Uterus (tissue), 4 donors: Measurements from ENCODE around the gene ZSCAN30. TPM values are rescaled to one million over a fixed set of nuclear protein-coding genes. Genes with fewer than 3 reads are reported as not detected.

Experiments
- DNase-seq, 2 donors: peaks; one replicate each; pipeline ENCODE4 v3.0.0-alpha.2; 2019 to 2020
- H3K27ac ChIP-seq, 2 donors: fragments of 200-600 bp; sonication (generic); 1 replicate in 1 of 2; 2 replicates in 1 of 2; pipeline ENCODE4 v1.5.1; 2016 to 2018
- H3K27me3 ChIP-seq, 2 donors: fragments of 200-600 bp; sonication (generic); one replicate each; pipeline ENCODE4 v1.5.1; 2018 to 2019; ENCODE audit warnings: control low read depth in 1 of 2
- H3K36me3 ChIP-seq, 2 donors: fragments of 200-600 bp; sonication (generic); one replicate each; pipeline ENCODE4 v1.5.1; 2019; ENCODE audit warnings: control low read depth in 1 of 2
- H3K4me1 ChIP-seq, 2 donors: fragments of 200-600 bp; sonication (generic); one replicate each; pipeline ENCODE4 v1.5.1; 2018 to 2019; ENCODE audit warnings: control low read depth in 1 of 2
- H3K4me3 ChIP-seq, 2 donors: fragments of 200-600 bp; sonication (generic); 1 replicate in 1 of 2; 2 replicates in 1 of 2; pipeline ENCODE4 v1.5.1; 2018 to 2019; ENCODE audit warnings: mild to moderate bottlenecking in 1 of 2
- H3K9me3 ChIP-seq, 2 donors: fragments of 200-600 bp; sonication (generic); one replicate each; pipeline ENCODE4 v1.5.1; 2019; ENCODE audit warnings: control low read depth in 1 of 2
- CTCF ChIP-seq, 4 experiments: fragments of 200-600 bp in 2 of 4; fragments of 450-650 bp in 2 of 4; sonication (generic) in 2 of 4; IDR thresholded peaks; one replicate each; pipeline ENCODE4 v1.5.1; 2016 to 2019; ENCODE audit warnings: antibody characterized with exemption in 4 of 4, mild to moderate bottlenecking in 2 of 4, moderate library complexity in 1 of 4
- POLR2A ChIP-seq, 2 donors: fragments of 450-650 bp; IDR thresholded peaks; one replicate each; pipeline ENCODE4 v1.6.1; 2016; ENCODE audit warnings: antibody characterized with exemption in 2 of 2, mild to moderate bottlenecking in 1 of 2, moderate library complexity in 1 of 2
- intact Hi-C: fragments of 100-400 bp; cut with DNase I; formaldehyde crosslinking; loops from one replicate; pipeline ENCODE4 v1.15.1; 2023; ENCODE audit warnings: low total_unique reads
- total RNA-seq, 4 donors: library from RNA; depleted of rRNA in 3 of 4; stranded (reverse); fragments of >200 nt in 3 of 4; gene quantifications; one replicate each; pipeline versions ENCODE4 v1.1.0 to v1.2.4, GENCODE V29; 2014 to 2023
- donor health status: DM: yes; HTN: yes; CAD: no.

The ZSCAN30 gene
- total RNA-seq, 4 donors from 2014 or later: 5.0 to 40.3 (median 17.8) TPM

GRCh38 chr18:35276267-35276666 lies 13.8 kb downstream of the ZSCAN30 start:
- intact Hi-C loops: no loop called here
- TF ChIP-seq POLR2A (IDR thresholded peaks at IDR 0.05) (no peak), CTCF (IDR thresholded peaks at IDR 0.05) (no peak)
- Histone ChIP-seq H3K9me3 (no peaks in the 10 kb centered on the region), H3K4me3 (no peak overlapping the region), H3K27me3 (no peaks in the 10 kb centered on the region), H3K4me1 (no peaks in the 10 kb centered on the region), H3K36me3 (no peaks in the 10 kb centered on the region), H3K27ac (no peak overlapping the region)
- DNase-seq: no peak

- no peak for DNase-seq
- H3K4me3 ChIP-seq: no peak overlapping the region
- TF ChIP-seq CTCF (IDR thresholded peaks at IDR 0.05) (no peak), POLR2A (IDR thresholded peaks at IDR 0.05) (no peak)
- no peaks in the 10 kb centered on the region for H3K27me3 ChIP-seq
- no peak overlapping the region for H3K27ac ChIP-seq
- H3K4me1 ChIP-seq: no peaks in the 10 kb centered on the region
- H3K9me3 ChIP-seq: no peaks in the 10 kb centered on the region
- no peaks in the 10 kb centered on the region for H3K36me3 ChIP-seq
- intact Hi-C loops: no loop called here
Observed at GRCh38 chr18:35271656-35272055, 18.4 kb downstream of the ZSCAN30 start.

- H3K36me3 ChIP-seq: no peaks in the 10 kb centered on the region
- H3K27me3 ChIP-seq: no peaks in the 10 kb centered on the region
- no peaks in the 10 kb centered on the region for H3K4me1 ChIP-seq
- no peak for DNase-seq
- intact Hi-C loops: no loop called here
- H3K27ac ChIP-seq: no peak overlapping the region
- H3K9me3 ChIP-seq: no peaks in the 10 kb centered on the region
- no peak for TF ChIP-seq CTCF (IDR thresholded peaks at IDR 0.05)
- no peak for TF ChIP-seq POLR2A (IDR thresholded peaks at IDR 0.05)
- H3K4me3 ChIP-seq: no peak overlapping the region
Observed at GRCh38 chr18:35268821-35269220, 21.2 kb downstream of the ZSCAN30 start.

GRCh38 chr18:35267809-35268208 lies 22.2 kb downstream of the ZSCAN30 start:
- H3K4me1 ChIP-seq: no peaks in the 10 kb centered on the region
- H3K27ac ChIP-seq: peak overlapping the region; percentile 83 to 87
- TF ChIP-seq POLR2A (IDR thresholded peaks at IDR 0.05) (no peak), CTCF (IDR thresholded peaks at IDR 0.05) (no peak)
- peak in 1 of 2 donors; percentile 26 for DNase-seq
- H3K4me3 ChIP-seq: peak overlapping the region; percentile 71 to 80
- no peaks in the 10 kb centered on the region for H3K27me3 ChIP-seq
- no peaks in the 10 kb centered on the region for H3K36me3 ChIP-seq
- H3K9me3 ChIP-seq: no peaks in the 10 kb centered on the region
- intact Hi-C loops: no loop called here

GRCh38 chr18:35267161-35267651 lies 22.8 kb downstream of the ZSCAN30 start:
- peak; percentile 78 to 85 for DNase-seq
- intact Hi-C loops: no loop called here
- Histone ChIP-seq H3K27ac (peak overlapping the region; percentile 83 to 87), H3K4me3 (peak overlapping the region; percentile 71 to 80), H3K9me3 (no peaks in the 10 kb centered on the region), H3K27me3 (no peaks in the 10 kb centered on the region), H3K4me1 (no peaks in the 10 kb centered on the region), H3K36me3 (no peaks in the 10 kb centered on the region)
- peak; percentile 42 to 50 for TF ChIP-seq POLR2A (IDR thresholded peaks at IDR 0.05)
- TF ChIP-seq CTCF (IDR thresholded peaks at IDR 0.05): peak in 2 of 4 experiments; percentile 22 to 26
